Stimulated activated naive B cell treated with anti-CD40 and anti-IgM and Interleukin-4, amounts not matched to agents 10 μg/mL and 1 μg/mL and 100 μg/mL, for 72 hours (primary cell): ENCODE measurements around the gene KLB.
A peak's percentile ranks its signal among the peaks of the same experiment; 100 is the strongest.
"Not testable (repeated sequence)": the region's sequence is repeated elsewhere in the genome, so short reads cannot be mapped to it uniquely, and the experiment has no call there.

ENCODE experiments used
- ATAC-seq, 2 donors: fragments of 150-1000 bp; cut with Tn5 transposase; replicated peaks; 2 replicates each; pipeline ENCODE4 v1.10.0; 2021; ENCODE audit warnings: moderate library complexity in 1 of 2
- DNase-seq: peaks from one replicate; pipeline ENCODE4 v3.0.0; 2021
- H3K27ac Mint-ChIP-seq: one replicate; pipeline ENCODE4 v1.8.0; 2022; ENCODE audit warnings: mild to moderate bottlenecking, mixed read lengths
- H3K27me3 Mint-ChIP-seq, 2 donors: one replicate each; pipeline ENCODE4 v1.8.0; 2022; ENCODE audit warnings: mixed read lengths in 2 of 2
- H3K36me3 Mint-ChIP-seq, 2 donors: one replicate each; pipeline ENCODE4 v1.8.0; 2022; ENCODE audit warnings: mixed read lengths in 2 of 2, mild to moderate bottlenecking in 1 of 2
- H3K4me1 Mint-ChIP-seq, 2 donors: one replicate each; pipeline ENCODE4 v1.8.0; 2022; ENCODE audit warnings: mixed read lengths in 2 of 2, mild to moderate bottlenecking in 1 of 2
- H3K4me3 Mint-ChIP-seq, 2 donors: one replicate each; pipeline ENCODE4 v1.8.0; 2022; ENCODE audit warnings: mild to moderate bottlenecking in 2 of 2, mixed read lengths in 2 of 2, moderate library complexity in 1 of 2
- H3K9me3 Mint-ChIP-seq, 2 donors: one replicate each; pipeline ENCODE4 v1.8.0; 2022; ENCODE audit warnings: mixed read lengths in 2 of 2, mild to moderate bottlenecking in 1 of 2

The KLB gene

DNA sequence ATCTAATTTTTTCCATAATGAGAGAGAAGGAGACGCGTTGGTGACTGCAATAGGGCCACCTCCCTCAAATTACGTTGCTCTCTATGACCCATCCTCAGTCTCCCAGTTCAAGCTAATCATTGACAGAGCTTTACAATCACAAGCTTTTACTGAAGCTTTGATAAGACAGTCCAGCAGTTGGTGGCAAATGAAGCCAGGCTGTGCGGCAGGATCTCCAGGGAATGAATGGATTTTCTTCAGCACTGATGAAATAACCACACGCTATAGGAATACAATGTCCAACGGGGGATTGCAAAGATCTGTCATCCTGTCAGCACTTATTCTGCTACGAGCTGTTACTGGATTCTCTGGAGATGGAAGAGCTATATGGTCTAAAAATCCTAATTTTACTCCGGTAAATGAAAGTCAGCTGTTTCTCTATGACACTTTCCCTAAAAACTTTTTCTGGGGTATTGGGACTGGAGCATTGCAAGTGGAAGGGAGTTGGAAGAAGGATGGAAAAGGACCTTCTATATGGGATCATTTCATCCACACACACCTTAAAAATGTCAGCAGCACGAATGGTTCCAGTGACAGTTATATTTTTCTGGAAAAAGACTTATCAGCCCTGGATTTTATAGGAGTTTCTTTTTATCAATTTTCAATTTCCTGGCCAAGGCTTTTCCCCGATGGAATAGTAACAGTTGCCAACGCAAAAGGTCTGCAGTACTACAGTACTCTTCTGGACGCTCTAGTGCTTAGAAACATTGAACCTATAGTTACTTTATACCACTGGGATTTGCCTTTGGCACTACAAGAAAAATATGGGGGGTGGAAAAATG is at the start of gene KLB:
TSS of gene KLB (plus strand) at position 168 of the 821 bp plus-strand sequence. CDS start at position 188, 20 bp downstream.
- Mint-ChIP-seq H3K27me3 (no peaks in the 10 kb centered on the region), H3K4me3 (no peak within 1 kb of the TSS), H3K27ac (no peak within 1 kb of the TSS), H3K9me3 (no peaks in the 10 kb centered on the region), H3K36me3 (no peaks in the 10 kb centered on the region), H3K4me1 (no peaks in the 10 kb centered on the region)
- ATAC-seq: no peak
- DNase-seq: no peak

DNA sequence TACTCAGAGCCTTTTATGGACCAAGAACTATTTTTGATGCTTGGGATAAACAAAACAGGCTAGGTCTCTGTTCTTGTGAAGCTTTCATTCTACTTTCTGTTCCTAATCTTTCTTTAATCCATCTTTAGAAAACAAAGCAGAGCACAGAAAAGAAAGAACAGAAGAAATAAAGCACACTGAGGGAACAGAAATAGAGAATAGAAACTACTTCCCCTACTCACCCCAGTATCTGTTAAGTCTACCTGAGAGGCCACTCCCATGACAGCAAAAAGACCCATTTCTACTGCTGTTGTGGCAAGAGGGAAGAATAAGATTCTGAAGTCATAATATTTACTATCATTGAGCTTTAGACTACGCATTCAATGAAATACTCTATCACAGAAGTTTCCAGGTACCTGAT is 49.7 kb upstream of the KLB start:
- peaks cover 4 to 14% of the 10 kb centered on the region in 2 donors for H3K36me3 Mint-ChIP-seq

DNA sequence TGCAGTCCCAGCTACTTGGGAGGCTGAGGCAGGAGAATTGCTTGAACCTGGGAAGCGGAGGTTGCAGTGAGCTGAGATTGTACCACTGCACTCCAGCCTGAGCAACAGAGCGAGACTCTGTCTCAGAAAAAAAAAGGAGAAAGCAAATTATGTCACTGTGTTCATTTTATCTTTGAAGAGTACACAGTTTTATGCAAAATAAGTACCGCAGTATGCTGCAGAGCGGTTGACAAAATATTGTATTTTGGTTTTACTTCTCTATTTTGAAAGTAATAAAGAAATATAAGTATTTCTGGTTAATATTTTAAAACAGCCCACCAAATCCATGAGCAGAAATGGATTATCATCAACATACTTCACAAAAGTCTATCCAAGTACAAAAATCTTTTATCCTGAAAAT is 46.1 kb upstream of the KLB start:
- peak; percentile 66 to 74 for ATAC-seq
- not testable (repeated sequence) for H3K4me3 Mint-ChIP-seq, DNase-seq, H3K27me3 Mint-ChIP-seq, H3K27ac Mint-ChIP-seq, H3K36me3 Mint-ChIP-seq, H3K9me3 Mint-ChIP-seq
- peaks cover 24 to 57% of the 10 kb centered on the region in 2 donors for H3K4me1 Mint-ChIP-seq

More for the DNA sequence above, 49.7 kb upstream of the KLB start:
- Mint-ChIP-seq H3K9me3 (peaks cover 0 to 3% of the 10 kb centered on the region in 2 donors), H3K27ac (peak overlapping the region; percentile 59), H3K4me3 (no peak overlapping the region), H3K27me3 (no peaks in the 10 kb centered on the region), H3K4me1 (peaks cover 28 to 61% of the 10 kb centered on the region in 2 donors)
- ATAC-seq (peak; percentile 52 to 53), DNase-seq (no peak)

DNA sequence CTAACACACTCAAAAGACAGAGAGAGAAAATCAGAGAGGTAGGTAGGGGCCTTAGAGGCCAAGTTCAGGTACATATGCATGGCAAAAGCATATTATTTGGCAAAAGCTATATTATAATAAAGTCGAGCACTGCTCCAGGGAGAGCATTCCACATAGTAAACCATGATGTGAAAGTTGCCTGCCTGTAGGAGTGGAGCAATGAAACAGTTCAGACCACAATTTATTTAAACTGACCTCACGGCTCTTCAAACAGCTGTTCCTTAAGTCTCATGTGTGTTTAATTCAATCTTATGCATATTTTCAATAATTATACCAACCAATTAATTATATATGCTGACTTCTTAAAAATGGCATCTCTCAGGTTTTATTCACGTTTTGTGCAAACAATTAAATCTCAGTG is 43.9 kb upstream of the KLB start:
- H3K4me3 Mint-ChIP-seq: no peak overlapping the region
- ATAC-seq (no peak), DNase-seq (no peak)
- H3K36me3 Mint-ChIP-seq: peaks cover 3 to 7% of the 10 kb centered on the region in 2 donors
- H3K27me3 Mint-ChIP-seq: no peaks in the 10 kb centered on the region
- H3K9me3 Mint-ChIP-seq: peaks cover 0 to 4% of the 10 kb centered on the region in 2 donors
- peaks cover 25 to 58% of the 10 kb centered on the region in 2 donors for H3K4me1 Mint-ChIP-seq
- H3K27ac Mint-ChIP-seq: no peak overlapping the region

DNA sequence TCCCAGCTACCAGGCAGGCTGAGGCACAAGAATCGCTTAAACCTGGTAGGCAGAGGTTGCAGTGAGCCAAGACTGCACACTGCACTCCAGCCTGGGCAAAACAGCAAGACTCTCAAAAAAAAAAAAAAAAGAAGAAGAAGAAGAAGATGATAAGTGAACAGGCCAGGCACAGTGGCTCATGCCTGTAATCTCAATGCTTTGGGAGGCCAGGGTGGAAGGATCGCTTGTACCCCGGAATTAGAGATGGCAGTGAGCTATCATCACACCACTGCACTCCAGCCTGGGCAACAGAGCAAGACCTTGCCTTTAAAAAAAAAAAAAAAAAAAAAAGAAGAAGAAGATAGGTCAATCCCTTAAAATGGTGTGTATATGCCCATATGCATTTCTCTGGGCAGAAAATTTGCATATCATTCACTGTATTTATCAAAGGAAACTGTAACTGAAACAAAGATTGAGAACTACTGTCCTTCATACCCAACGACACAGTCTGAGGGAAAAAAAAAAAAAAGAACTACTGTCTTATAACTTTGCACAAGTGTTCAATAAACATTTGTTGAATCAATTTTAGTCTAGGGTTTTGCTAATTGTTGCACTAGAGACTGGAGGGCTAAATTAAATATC is 42.8 kb upstream of the KLB start:
- ATAC-seq (peak; percentile 44 to 69), DNase-seq (no peak)
- peaks cover 21 to 52% of the 10 kb centered on the region in 2 donors for H3K4me1 Mint-ChIP-seq
- H3K9me3 Mint-ChIP-seq: peaks cover 0 to 4% of the 10 kb centered on the region in 2 donors
- H3K4me3 Mint-ChIP-seq: peak overlapping the region; percentile 48 to 61
- no peaks in the 10 kb centered on the region for H3K27me3 Mint-ChIP-seq
- H3K27ac Mint-ChIP-seq: peak overlapping the region; percentile 84
- H3K36me3 Mint-ChIP-seq: peaks cover 3% of the 10 kb centered on the region in 2 donors

DNA sequence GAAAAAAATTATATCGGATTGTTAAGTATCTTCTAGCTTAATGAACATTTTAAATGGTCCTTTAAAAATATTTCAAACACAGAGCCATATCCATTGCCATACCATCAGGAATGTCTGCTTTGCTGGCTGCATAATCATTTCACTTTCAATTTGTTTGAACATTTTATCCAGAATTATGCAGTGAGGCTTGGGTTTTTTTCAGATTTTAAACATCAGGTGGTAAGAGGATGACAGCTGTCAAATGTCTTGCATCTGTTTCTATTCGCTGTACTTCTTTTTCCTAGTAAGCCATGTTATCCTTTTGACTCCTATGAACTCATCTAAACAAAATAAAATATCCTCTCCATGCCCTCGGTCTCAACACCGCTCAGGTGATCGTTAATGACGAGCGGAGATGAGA is 41.4 kb upstream of the KLB start:
- ATAC-seq: peak in 1 of 2 donors; percentile 9
- peaks cover 0 to 3% of the 10 kb centered on the region in 2 donors for H3K36me3 Mint-ChIP-seq

DNA sequence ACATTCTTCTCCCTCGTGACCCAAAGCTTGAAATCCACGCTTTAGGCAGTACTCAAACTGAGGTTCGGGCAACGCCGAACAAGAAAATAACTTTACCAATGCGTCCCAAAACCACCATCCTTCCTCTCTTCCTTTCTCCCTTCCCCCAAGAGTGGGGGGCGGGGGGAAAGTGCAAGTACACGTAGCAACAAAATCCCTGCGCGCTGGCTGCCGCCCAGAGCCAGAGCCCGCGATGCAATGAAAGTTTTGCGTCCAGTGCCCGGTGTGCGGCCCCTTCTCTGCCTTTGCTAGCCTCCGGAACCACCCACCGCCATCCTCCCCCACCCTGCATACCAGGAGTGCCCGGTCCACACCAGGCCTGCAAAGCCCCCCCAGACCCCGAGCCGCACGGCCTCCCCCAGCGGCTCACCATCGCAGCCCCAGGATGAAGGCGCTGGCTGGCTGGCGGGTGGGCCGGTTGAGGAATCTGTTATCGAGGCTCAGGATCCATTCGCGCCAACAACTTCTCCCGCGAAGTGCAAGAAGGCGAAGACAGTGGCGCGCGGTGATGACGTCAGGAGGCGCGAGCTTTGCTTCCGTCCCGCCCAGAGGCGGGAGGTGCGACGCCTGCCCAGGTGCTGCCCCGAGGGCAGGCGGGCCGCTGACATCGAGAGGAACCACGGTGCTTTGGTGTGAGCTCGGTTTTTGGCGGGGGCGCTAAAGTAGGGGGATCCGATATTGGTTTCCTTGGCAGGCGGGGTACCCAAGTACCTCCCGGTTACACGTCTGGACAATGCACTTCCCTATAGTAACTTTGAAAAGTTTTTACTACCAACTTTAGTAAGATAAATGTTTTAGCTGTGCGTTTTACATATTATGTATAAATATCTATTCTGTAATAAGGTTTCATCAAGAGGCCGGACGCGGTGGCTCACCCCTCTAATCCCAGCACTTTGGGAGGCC is 40.6 kb upstream of the KLB start, which contains the start of gene RFC1:
TSS of gene RFC1 (minus strand) at position 533 of the 942 bp plus-strand sequence. CDS start at position 412, 121 bp downstream.
- peak within 1 kb of the TSS; percentile 93 to 97 for H3K4me3 Mint-ChIP-seq
- peak within 1 kb of the TSS; percentile 97 for H3K27ac Mint-ChIP-seq
- DNase-seq (peak; percentile 92), ATAC-seq (peak; percentile 92 to 95)
- no peaks in the 10 kb centered on the region for H3K27me3 Mint-ChIP-seq
- H3K9me3 Mint-ChIP-seq: peaks cover 7% of the 10 kb centered on the region in 2 donors
- H3K36me3 Mint-ChIP-seq: peaks cover 3 to 4% of the 10 kb centered on the region in 2 donors
- H3K4me1 Mint-ChIP-seq: peaks cover 19 to 43% of the 10 kb centered on the region in 2 donors

More for the DNA sequence above, 41.4 kb upstream of the KLB start:
- H3K4me1 Mint-ChIP-seq: peaks cover 19 to 43% of the 10 kb centered on the region in 2 donors
- H3K27me3 Mint-ChIP-seq: no peaks in the 10 kb centered on the region
- H3K4me3 Mint-ChIP-seq: peak overlapping the region; percentile 93 to 97
- DNase-seq: no peak
- peaks cover 3 to 5% of the 10 kb centered on the region in 2 donors for H3K9me3 Mint-ChIP-seq
- H3K27ac Mint-ChIP-seq: peak overlapping the region; percentile 97

DNA sequence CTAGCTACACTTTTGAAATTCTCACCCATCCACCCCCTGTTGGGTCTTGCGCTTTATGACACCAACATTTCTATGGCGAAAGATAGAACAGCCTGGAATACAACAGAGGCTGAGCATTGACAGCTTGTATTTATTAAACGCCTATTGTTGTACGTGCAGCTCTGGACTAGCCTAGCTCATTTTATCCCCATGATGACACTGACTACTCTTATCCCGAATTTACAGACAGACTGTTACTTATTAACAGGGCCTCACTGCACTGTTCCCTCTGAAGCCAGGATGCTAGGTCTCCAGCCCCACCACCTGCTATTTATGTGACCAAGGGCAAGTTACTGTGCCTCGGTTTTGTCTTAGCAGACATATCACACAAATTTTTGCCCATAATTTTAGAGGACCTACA is 39.6 kb upstream of the KLB start:
- H3K27me3 Mint-ChIP-seq: no peaks in the 10 kb centered on the region
- ATAC-seq (no peak), DNase-seq (no peak)
- peaks cover 15 to 16% of the 10 kb centered on the region in 2 donors for H3K9me3 Mint-ChIP-seq
- peak overlapping the region in 1 of 2 donors; percentile 22 for H3K4me3 Mint-ChIP-seq
- H3K27ac Mint-ChIP-seq: no peak overlapping the region
- peaks cover 18 to 42% of the 10 kb centered on the region in 2 donors for H3K4me1 Mint-ChIP-seq
- H3K36me3 Mint-ChIP-seq: peaks cover 4 to 12% of the 10 kb centered on the region in 2 donors

DNA sequence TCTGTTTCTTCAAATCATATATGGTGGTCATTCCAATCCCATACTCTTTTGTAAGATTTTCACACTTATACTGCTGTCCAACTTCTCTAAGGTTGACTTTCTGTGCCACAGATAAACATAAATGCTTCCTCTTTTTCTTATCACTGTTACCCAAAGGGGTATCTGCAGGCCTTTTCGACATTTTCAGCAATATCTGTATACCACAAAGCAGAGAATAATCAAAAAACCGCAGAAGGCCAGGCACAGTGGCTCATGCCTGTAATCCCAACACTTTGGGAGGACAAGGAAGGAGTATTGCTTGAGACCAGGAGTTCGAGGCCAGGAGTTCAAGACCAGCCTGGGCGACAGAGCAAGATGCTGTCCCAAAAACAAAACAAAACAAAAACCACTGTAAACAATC is 37.4 kb upstream of the KLB start:
- no peak overlapping the region for H3K4me3 Mint-ChIP-seq
- DNase-seq (no peak), ATAC-seq (no peak)
- H3K36me3 Mint-ChIP-seq: peaks cover 5 to 13% of the 10 kb centered on the region in 2 donors
- H3K4me1 Mint-ChIP-seq: peaks cover 11 to 25% of the 10 kb centered on the region in 2 donors
- no peak overlapping the region for H3K27ac Mint-ChIP-seq
- no peaks in the 10 kb centered on the region for H3K27me3 Mint-ChIP-seq
- peaks cover 16 to 17% of the 10 kb centered on the region in 2 donors for H3K9me3 Mint-ChIP-seq

DNA sequence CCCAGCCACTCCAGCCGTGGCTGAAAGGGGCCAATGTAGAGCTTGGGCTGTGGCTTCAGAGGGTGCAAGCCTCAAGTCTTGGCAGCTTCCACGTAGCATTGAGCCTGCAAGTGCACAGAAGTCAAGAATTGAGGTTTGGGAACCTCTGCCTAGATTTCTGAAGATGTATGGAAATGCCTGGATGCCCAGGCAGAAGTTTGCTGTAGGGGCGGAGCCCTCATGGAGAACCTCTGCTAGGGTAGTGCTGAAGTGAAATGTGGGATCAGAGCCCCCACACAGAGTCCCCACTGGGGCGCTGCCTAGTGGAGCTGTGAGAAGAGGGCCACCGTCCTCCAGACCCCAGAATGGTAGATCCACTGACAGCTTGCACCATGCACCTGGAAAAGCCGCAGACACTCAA is 35.5 kb upstream of the KLB start:
- not testable (repeated sequence) for H3K27me3 Mint-ChIP-seq, H3K27ac Mint-ChIP-seq, H3K4me1 Mint-ChIP-seq, DNase-seq, ATAC-seq, H3K4me3 Mint-ChIP-seq
- H3K36me3 Mint-ChIP-seq: peaks cover 3 to 13% of the 10 kb centered on the region in 2 donors
- H3K9me3 Mint-ChIP-seq: peaks cover 16 to 17% of the 10 kb centered on the region in 2 donors

DNA sequence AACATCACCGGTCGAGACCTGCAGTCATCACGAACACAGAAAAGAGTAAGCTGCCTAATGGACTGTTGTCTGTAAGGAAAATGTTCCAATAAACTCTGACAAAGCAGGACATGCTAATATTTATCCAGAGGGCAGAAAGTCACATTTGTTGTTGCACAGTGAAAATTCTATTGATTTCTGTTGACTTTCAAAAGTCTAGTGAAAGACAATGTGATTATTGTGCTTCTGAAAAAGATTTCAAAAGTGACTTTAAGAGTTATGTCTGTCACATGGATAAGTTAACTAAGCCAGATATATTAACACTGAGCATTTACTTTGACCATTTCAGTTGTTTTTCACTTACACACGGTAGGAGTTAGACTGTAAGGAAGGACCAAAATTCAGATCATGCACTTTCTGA is 31.3 kb upstream of the KLB start:
- peaks cover 2 to 13% of the 10 kb centered on the region in 2 donors for H3K36me3 Mint-ChIP-seq
- H3K9me3 Mint-ChIP-seq: peaks cover 19% of the 10 kb centered on the region in 2 donors
- no peaks in the 10 kb centered on the region for H3K4me1 Mint-ChIP-seq
- no peak for ATAC-seq
- no peak for DNase-seq
- peaks cover 4 to 11% of the 10 kb centered on the region in 2 donors for H3K27me3 Mint-ChIP-seq
- no peak overlapping the region for H3K4me3 Mint-ChIP-seq
- no peak overlapping the region for H3K27ac Mint-ChIP-seq

DNA sequence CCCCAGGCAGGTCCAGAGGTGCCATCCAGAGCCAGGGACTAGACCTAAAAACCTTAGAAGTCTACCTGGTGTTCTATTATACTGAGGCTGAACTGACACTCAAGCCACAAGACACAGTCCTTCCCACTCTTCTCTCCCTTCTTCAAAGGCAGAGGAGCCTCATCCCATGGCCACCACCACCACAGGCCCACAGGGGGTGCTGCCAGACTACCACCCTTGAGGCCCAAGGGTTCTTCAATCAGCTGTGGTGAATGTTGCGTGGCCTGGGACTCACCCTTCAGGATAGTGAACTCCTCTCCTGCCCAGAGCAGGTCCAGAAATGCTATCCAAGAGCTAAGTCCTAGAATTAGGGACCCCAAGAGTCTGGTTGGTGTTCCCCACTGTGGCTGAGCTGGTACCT is 23.0 kb upstream of the KLB start:
- Mint-ChIP-seq H3K36me3 (no peaks in the 10 kb centered on the region), H3K4me3 (no peak overlapping the region), H3K27me3 (peaks cover 0 to 29% of the 10 kb centered on the region in 2 donors), H3K9me3 (peaks cover 6 to 8% of the 10 kb centered on the region in 2 donors), H3K27ac (no peak overlapping the region), H3K4me1 (no peaks in the 10 kb centered on the region)
- no peak for ATAC-seq
- no peak for DNase-seq

DNA sequence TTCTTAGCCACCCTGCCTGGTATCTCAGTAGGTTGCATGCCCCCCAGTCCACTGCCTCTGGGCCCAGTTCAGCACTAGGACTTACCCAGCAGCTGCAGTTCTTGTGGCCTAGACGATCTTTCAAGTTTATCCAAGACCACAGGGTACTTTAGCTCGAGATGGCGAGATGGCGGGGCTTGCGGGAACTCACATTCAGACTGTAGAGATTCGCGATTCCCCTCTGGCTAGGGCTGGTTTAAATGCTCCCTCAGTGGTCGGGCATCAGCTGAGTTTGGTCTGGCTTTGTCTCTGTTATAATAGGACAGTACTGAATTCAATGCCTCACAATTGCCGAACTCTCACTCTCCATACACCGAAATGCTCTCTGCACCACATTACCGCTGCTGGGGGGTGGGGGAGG is 22.2 kb upstream of the KLB start:
- no peak for ATAC-seq
- DNase-seq: no peak
- Mint-ChIP-seq H3K9me3 (peaks cover 5 to 6% of the 10 kb centered on the region in 2 donors), H3K27ac (peak overlapping the region; percentile 26), H3K4me1 (no peaks in the 10 kb centered on the region), H3K36me3 (no peaks in the 10 kb centered on the region), H3K27me3 (peaks cover 0 to 27% of the 10 kb centered on the region in 2 donors), H3K4me3 (no peak overlapping the region)

DNA sequence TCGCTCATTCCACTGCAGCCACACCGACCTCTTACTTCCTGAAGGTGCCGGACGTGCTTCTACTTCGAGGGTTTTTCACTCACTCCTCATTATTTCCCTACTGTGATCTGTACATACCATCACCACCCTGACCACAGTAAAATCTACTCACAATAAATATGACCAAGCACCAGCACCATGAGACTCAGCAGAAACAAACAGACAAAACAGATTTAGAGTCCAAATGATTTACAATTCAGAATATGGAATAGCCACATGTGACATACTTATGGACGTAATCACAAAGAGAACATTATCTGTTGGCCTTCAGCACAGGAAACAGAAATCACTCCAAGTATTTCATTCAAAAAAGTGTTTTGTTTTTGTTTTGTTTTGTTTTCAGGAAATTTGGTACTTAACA is 16.1 kb upstream of the KLB start:
- peaks cover 0 to 5% of the 10 kb centered on the region in 2 donors for H3K27me3 Mint-ChIP-seq
- no peak overlapping the region for H3K4me3 Mint-ChIP-seq
- DNase-seq (no peak), ATAC-seq (no peak)
- no peaks in the 10 kb centered on the region for H3K36me3 Mint-ChIP-seq
- no peak overlapping the region for H3K27ac Mint-ChIP-seq
- no peaks in the 10 kb centered on the region for H3K9me3 Mint-ChIP-seq
- no peaks in the 10 kb centered on the region for H3K4me1 Mint-ChIP-seq
